Fibroblast of skin of abdomen (primary cell): ENCODE data around the gene KCP.

ENCODE experiments used
- DNase-seq: peaks from one replicate; pipeline ENCODE4 v3.0.0-alpha.2; 2013

The KCP gene

GRCh38 chr7:128939075-128939860, 28.8 kb upstream of the KCP start:
- DNase-seq: no peak

GRCh38 chr7:128938544-128939074, 28.1 kb upstream of the KCP start:
- DNase-seq: no peak

- no peak for DNase-seq
Observed at GRCh38 chr7:128937647-128938543, 27.4 kb upstream of the KCP start, which contains the start of gene IRF5. IRF5 (plus strand) TSS chr7:128937927; CDS start chr7:128942082, 4,155 bp downstream.

- DNase-seq: no peak
Observed at GRCh38 chr7:128937271-128937646, 26.8 kb upstream of the KCP start.

GRCh38 chr7:128936798-128937197, 26.3 kb upstream of the KCP start:
- DNase-seq: no peak

GRCh38 chr7:128935342-128935730, 24.8 kb upstream of the KCP start:
- no peak for DNase-seq

- no peak for DNase-seq
Observed at GRCh38 chr7:128934361-128935341, 24.1 kb upstream of the KCP start.

- no peak for DNase-seq
Observed at GRCh38 chr7:128933180-128933891, 22.8 kb upstream of the KCP start.

- no peak for DNase-seq
Observed at GRCh38 chr7:128932862-128933179, 22.3 kb upstream of the KCP start.

GRCh38 chr7:128931965-128932861, 21.7 kb upstream of the KCP start:
- no peak for DNase-seq

GRCh38 chr7:128931190-128931798, 20.8 kb upstream of the KCP start:
- no peak for DNase-seq

- DNase-seq: no peak
Observed at GRCh38 chr7:128928882-128929788, 18.6 kb upstream of the KCP start.

- DNase-seq: no peak
Observed at GRCh38 chr7:128928159-128928813, 17.8 kb upstream of the KCP start.

GRCh38 chr7:128924707-128925588, 14.4 kb upstream of the KCP start:
- DNase-seq: no peak

GRCh38 chr7:128923411-128923800, 12.9 kb upstream of the KCP start:
- DNase-seq: no peak

- no peak for DNase-seq
Observed at GRCh38 chr7:128922496-128923410, 12.2 kb upstream of the KCP start.
